ENCODE measurements around the gene RABGAP1L.
"Not testable (repeated sequence)": the region's sequence is repeated elsewhere in the genome, so short reads cannot be mapped to it uniquely, and the experiment has no call there.

The RABGAP1L gene

GRCh38 chr1:175023043-175023921 is 864.0 kb downstream of the RABGAP1L start, which contains the start of gene MRPS14:
MRPS14 (minus strand) TSS chr1:175023425; CDS start chr1:175023408, 17 bp downstream.
- peak; percentile 89 for DNase-seq

- DNase-seq = not testable (repeated sequence)
Measured at GRCh38 chr1:175023922-175024242, 864.6 kb downstream of the RABGAP1L start.

- no peak for DNase-seq
Measured at GRCh38 chr1:175024773-175025172, 865.5 kb downstream of the RABGAP1L start.

GRCh38 chr1:175033953-175034352 is 874.6 kb downstream of the RABGAP1L start:
- DNase-seq = no peak

- DNase-seq = no peak
Measured at GRCh38 chr1:175034775-175035174, 875.5 kb downstream of the RABGAP1L start.

GRCh38 chr1:175035865-175036264 is 876.5 kb downstream of the RABGAP1L start:
- no peak for DNase-seq

GRCh38 chr1:175036476-175036875 is 877.2 kb downstream of the RABGAP1L start:
- DNase-seq = no peak

GRCh38 chr1:175037416-175037815 is 878.1 kb downstream of the RABGAP1L start:
- DNase-seq = no peak

GRCh38 chr1:175040324-175040879 is 881.1 kb downstream of the RABGAP1L start:
- DNase-seq = no peak

- DNase-seq = no peak
Measured at GRCh38 chr1:175042650-175043049, 883.3 kb downstream of the RABGAP1L start.

- no peak for DNase-seq
Measured at GRCh38 chr1:175043824-175044223, 884.5 kb downstream of the RABGAP1L start.

GRCh38 chr1:175044591-175044990 is 885.3 kb downstream of the RABGAP1L start:
- not testable (repeated sequence) for DNase-seq

Measured in NK-92 treated with Interleukin-12 subunit alpha and Interleukin-12 subunit beta, amount 100 ng/mL, for 24 hours (cell line).